Heart left ventricle (tissue), 16 donors: Measurements from ENCODE around the gene GPC6. TPM values are rescaled to one million over a fixed set of nuclear protein-coding genes. Genes with fewer than 3 reads are reported as not detected.

ENCODE experiments used
- ATAC-seq, 4 donors: fragments of 200-7000 bp; cut with Tn5 transposase; one replicate each; pipeline ENCODE4 v1.9.1; 2020 to 2022; ENCODE audit warnings: moderate library complexity in 4 of 4, mild to moderate bottlenecking in 3 of 4, moderate number of reproducible peaks in 1 of 4
- DNase-seq, 5 donors: peaks; one replicate each; pipeline ENCODE4 v3.0.0-alpha.2; 2020
- H3K27ac ChIP-seq, 12 donors: fragments of 200-600 bp; sonication (generic) in 4 of 12; one replicate each; pipeline versions ENCODE4 v1.5.0 to v1.8.0; 2016 to 2022; ENCODE audit warnings: mild to moderate bottlenecking in 2 of 12
- H3K27me3 ChIP-seq, 9 donors: fragments of 200-600 bp; sonication (generic) in 2 of 9; one replicate each; pipeline versions ENCODE4 v1.5.1 to v1.8.0; 2016 to 2022; ENCODE audit warnings: mild to moderate bottlenecking in 3 of 9
- H3K36me3 ChIP-seq, 9 donors: fragments of 200-600 bp; sonication (generic) in 2 of 9; one replicate each; pipeline versions ENCODE4 v1.5.0 to v1.8.0; 2018 to 2022; ENCODE audit warnings: mild to moderate bottlenecking in 2 of 9
- H3K4me1 ChIP-seq, 12 donors: fragments of 200-600 bp; sonication (generic) in 4 of 12; one replicate each; pipeline versions ENCODE4 v1.5.0 to v1.8.0; 2016 to 2022; ENCODE audit warnings: mild to moderate bottlenecking in 3 of 12
- H3K4me3 ChIP-seq, 12 donors: fragments of 200-600 bp; sonication (generic) in 4 of 12; one replicate each; pipeline versions ENCODE4 v1.5.0 to v1.8.0; 2017 to 2022; ENCODE audit warnings: mild to moderate bottlenecking in 9 of 12, moderate library complexity in 4 of 12
- H3K9me3 ChIP-seq, 12 donors: fragments of 200-600 bp; sonication (generic) in 4 of 12; one replicate each; pipeline versions ENCODE4 v1.5.0 to v1.8.0; 2016 to 2022; ENCODE audit warnings: mild to moderate bottlenecking in 1 of 12
- CTCF ChIP-seq, 12 donors: fragments of 200-600 bp; sonication (generic) in 4 of 12; IDR thresholded peaks; one replicate each; pipeline versions ENCODE4 v1.5.0 to v1.8.0; 2018 to 2022; ENCODE audit warnings: antibody characterized with exemption in 12 of 12, mild to moderate bottlenecking in 5 of 12
- POLR2A ChIP-seq, 2 donors: fragments of 450-650 bp; IDR thresholded peaks; one replicate each; pipeline ENCODE4 v1.6.1; 2017; ENCODE audit warnings: antibody characterized with exemption in 2 of 2, mild to moderate bottlenecking in 2 of 2, moderate library complexity in 2 of 2
- WGBS, 4 donors: extraction: QIAGEN DNeasy Blood & Tissue Kit in 2 of 4; methylation state at CpG; one replicate each; pipeline versions ENCODE4 v1.1.5 to v1.1.7; 2013 to 2018; 5-methylcytosine and 5-hydroxymethylcytosine counted together
- intact Hi-C, 10 donors: fragments of 100-400 bp; cut with DNase I; formaldehyde crosslinking; loops; one replicate each; pipeline versions ENCODE4 v1.11.1 to v1.14.2; 2022
- polyA plus RNA-seq, 2 donors: library from polyadenylated mRNA; stranded (reverse); fragments of 200-250 nt; gene quantifications; one replicate each; pipeline ENCODE4 v1.2.3, GENCODE V29; 2013
- total RNA-seq, 9 donors: library from RNA; depleted of rRNA in 2 of 9; stranded (reverse); fragments of >200 nt in 2 of 9; fragmentation: NEBNext Ultra II Directional in 3 of 9; extraction: Animal tissue kit (Norgen Biotek cat#: 25700) in 3 of 9; gene quantifications; one replicate each; pipeline versions ENCODE4 v1.1.0 to v1.2.4, GENCODE V29; 2016 to 2023
- donor health status: ischemic (EF 13 %, LVEDD 7.1; RV severe dilation, severe dysfunction).
- donor health status: healthy with polysubstance abuse.
- donor health status: DM: no; HTN: yes; CAD: no.
- donor health status: DM: no; HTN: no; CAD: no.
- donor health status: ischemic (EF 25% LVEDD 6.9; RV normal size, moderate dysfunction).
- donor health status: ischemic (EF 25% LVEDD 5.7; RV mildly dilated, moderate dysfunction).
- donor health status: healthy.
- donor health status: DM: yes; HTN: yes; CAD: no.
- donor health status: ischemic (EF 35%, LVEDD 5.7; RV mildly dilated, moderate dysfunction).
- donor health status: nonischemic (EF 11% LVEDD 7.7; RV severe dilation, severe dysfunction).
- donor health status: DM: yes; HTN: yes; CAD: no.
- donor health status: PGD.
- donor health status: ischemic (EF 29% LVEDD 5.4; RV normal size, mild dysfunction).
- donor health status: nonischemic (EF 23%, LVEDD 6.1; RV moderate dilation, normal function).

Gene GPC6
- total and polyA plus RNA-seq, 11 donors = 0.08 to 6.2 (median 2.0) TPM

- no peak overlapping the region for H3K27ac ChIP-seq
- intact Hi-C loops = no loop called here
- ATAC-seq = no peak
- no peak for DNase-seq
- H3K4me3 ChIP-seq = no peak overlapping the region
- no peaks in the 10 kb centered on the region for H3K27me3 ChIP-seq
- peaks cover 0 to 53% (median 7%) of the 10 kb centered on the region in 12 donors for H3K9me3 ChIP-seq
- H3K4me1 ChIP-seq = no peaks in the 10 kb centered on the region
- H3K36me3 ChIP-seq = no peaks in the 10 kb centered on the region
- no peak for TF ChIP-seq CTCF (IDR thresholded peaks at IDR 0.05)
- no peak for TF ChIP-seq POLR2A (IDR thresholded peaks at IDR 0.05)
Observed at GRCh38 chr13:93716623-93717022, 490.0 kb downstream of the GPC6 start.

- H3K27me3 ChIP-seq = no peaks in the 10 kb centered on the region
- no peak overlapping the region for H3K4me3 ChIP-seq
- WGBS, 4 donors = 41 to 76% (median 46%) methylated on average over 3 of the region's 3 CpGs
- no peaks in the 10 kb centered on the region for H3K36me3 ChIP-seq
- ATAC-seq = no peak
- no peaks in the 10 kb centered on the region for H3K4me1 ChIP-seq
- H3K9me3 ChIP-seq = peaks cover 0 to 29% (median 0%) of the 10 kb centered on the region in 12 donors
- no peak overlapping the region for H3K27ac ChIP-seq
- DNase-seq = no peak
- intact Hi-C loops = no loop called here
- TF ChIP-seq CTCF (IDR thresholded peaks at IDR 0.05) (no peak), POLR2A (IDR thresholded peaks at IDR 0.05) (no peak)
Observed at GRCh38 chr13:93721483-93721882, 494.9 kb downstream of the GPC6 start.

GRCh38 chr13:93723316-93723715 lies 496.7 kb downstream of the GPC6 start:
- Histone ChIP-seq H3K27ac (no peak overlapping the region), H3K4me1 (no peaks in the 10 kb centered on the region), H3K27me3 (no peaks in the 10 kb centered on the region), H3K9me3 (peaks cover 0 to 20% (median 0%) of the 10 kb centered on the region in 12 donors), H3K4me3 (no peak overlapping the region), H3K36me3 (no peaks in the 10 kb centered on the region)
- no peak for TF ChIP-seq POLR2A (IDR thresholded peaks at IDR 0.05)
- no peak for TF ChIP-seq CTCF (IDR thresholded peaks at IDR 0.05)
- intact Hi-C loops = no loop called here
- 56 to 72% (median 65%) methylated on average over 3 of the region's 3 CpGs for WGBS, 4 donors
- ATAC-seq (no peak), DNase-seq (no peak)

GRCh38 chr13:93724187-93724586 lies 497.6 kb downstream of the GPC6 start:
- no peaks in the 10 kb centered on the region for H3K27me3 ChIP-seq
- ATAC-seq (no peak), DNase-seq (no peak)
- no peaks in the 10 kb centered on the region for H3K36me3 ChIP-seq
- H3K27ac ChIP-seq = no peak overlapping the region
- peaks cover 0 to 12% (median 0%) of the 10 kb centered on the region in 12 donors for H3K9me3 ChIP-seq
- H3K4me1 ChIP-seq = no peaks in the 10 kb centered on the region
- intact Hi-C loops = no loop called here
- WGBS, 4 donors = 80 to 90% (median 85%) methylated on average over 1 of the region's 1 CpG
- no peak overlapping the region for H3K4me3 ChIP-seq
- TF ChIP-seq CTCF (IDR thresholded peaks at IDR 0.05) = no peak
- TF ChIP-seq POLR2A (IDR thresholded peaks at IDR 0.05) = no peak
